ENCODE measurements around the gene ANKMY1. TPM values are rescaled to one million over a fixed set of nuclear protein-coding genes. Genes with fewer than 3 reads are reported as not detected.

Gene ANKMY1
- total RNA-seq, 4 donors from 2014 or later, result 8.2 to 23.8 (median 17.1) TPM

DNA sequence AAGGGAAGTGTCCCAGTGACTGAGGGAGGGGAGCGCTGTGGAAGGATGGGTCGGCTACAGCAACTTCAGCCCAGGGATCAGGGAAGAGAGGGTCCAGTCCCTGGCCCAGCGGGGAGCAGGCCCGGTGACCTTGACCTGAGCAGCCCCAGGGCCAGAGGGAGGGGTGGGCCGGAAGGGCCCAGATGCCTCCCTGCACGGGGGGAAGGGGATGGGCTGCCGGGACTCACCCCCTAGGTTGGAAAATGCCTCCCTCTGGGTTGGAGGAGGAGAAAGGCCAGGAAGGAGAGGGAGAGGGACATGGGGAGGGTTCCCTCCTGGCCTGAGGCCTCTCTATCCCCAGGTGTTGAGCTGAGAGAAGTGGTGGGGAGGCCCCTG is 102.5 kb downstream of the ANKMY1 start:
- DNase-seq, result no peak
- Histone ChIP-seq H3K9me3 (no peaks in the 10 kb centered on the region), H3K4me1 (peaks cover 61 to 87% (median 80%) of the 10 kb centered on the region in 3 donors), H3K27ac (peak overlapping the region; percentile 63 to 85 (median 74)), H3K27me3 (peaks cover 0 to 69% (median 0%) of the 10 kb centered on the region in 4 donors), H3K4me3 (peak overlapping the region in 3 of 4 donors; percentile 21 to 60 (median 47)), H3K36me3 (peaks cover 0 to 18% (median 0%) of the 10 kb centered on the region in 3 donors)
- TF ChIP-seq, protein P1, sequence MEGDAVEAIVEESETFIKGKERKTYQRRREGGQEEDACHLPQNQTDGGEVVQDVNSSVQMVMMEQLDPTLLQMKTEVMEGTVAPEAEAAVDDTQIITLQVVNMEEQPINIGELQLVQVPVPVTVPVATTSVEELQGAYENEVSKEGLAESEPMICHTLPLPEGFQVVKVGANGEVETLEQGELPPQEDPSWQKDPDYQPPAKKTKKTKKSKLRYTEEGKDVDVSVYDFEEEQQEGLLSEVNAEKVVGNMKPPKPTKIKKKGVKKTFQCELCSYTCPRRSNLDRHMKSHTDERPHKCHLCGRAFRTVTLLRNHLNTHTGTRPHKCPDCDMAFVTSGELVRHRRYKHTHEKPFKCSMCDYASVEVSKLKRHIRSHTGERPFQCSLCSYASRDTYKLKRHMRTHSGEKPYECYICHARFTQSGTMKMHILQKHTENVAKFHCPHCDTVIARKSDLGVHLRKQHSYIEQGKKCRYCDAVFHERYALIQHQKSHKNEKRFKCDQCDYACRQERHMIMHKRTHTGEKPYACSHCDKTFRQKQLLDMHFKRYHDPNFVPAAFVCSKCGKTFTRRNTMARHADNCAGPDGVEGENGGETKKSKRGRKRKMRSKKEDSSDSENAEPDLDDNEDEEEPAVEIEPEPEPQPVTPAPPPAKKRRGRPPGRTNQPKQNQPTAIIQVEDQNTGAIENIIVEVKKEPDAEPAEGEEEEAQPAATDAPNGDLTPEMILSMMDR (IDR thresholded peaks at IDR 0.05), result no peak
- TF ChIP-seq POLR2A (IDR thresholded peaks at IDR 0.05), result no peak
- WGBS, 2 donors, result 57% methylated on average over 3 of the region's 7 CpGs; no CpG with 5 or more reads in 1 of the 2 donors
- intact Hi-C loops (cut with DNase I), result no loop called here

DNA sequence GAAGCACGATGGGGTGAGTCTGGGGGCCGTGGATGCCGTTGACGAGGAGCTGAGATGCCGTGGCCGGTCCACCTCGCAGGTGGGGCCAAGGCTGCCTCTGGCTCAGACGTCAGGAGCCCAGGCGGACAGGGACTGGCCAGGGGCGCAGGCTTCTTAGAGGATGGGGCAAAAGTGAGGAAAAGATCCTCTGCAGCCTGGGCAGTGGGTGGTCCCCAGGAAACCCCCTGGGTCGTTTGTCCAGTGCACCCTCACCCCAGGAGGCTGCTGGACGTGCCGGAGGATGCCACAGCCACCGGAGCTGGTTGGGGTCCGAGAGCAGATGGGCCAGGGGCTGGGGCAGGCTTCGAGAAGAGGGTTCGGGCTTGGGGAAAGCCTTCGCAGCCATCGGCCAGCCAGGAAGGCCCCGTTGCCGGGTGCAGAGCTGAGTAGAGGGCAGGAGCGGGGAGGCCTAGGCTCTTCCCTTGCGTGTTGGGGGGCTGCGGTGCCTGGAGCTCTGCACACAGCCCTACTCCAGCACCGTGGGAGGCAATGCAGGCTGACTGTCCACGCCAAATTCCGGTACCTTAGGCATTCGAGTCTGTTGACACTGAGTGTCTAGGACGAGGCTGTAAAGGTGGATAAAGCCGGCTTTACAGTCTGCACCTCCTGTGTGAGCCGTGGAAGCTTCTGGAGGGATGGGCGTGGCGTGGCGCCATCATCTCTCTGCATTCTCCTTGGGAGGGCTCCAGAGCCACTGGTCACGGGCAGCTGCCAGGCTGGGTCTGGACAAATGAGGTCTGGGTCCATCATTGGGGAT is 103.5 kb downstream of the ANKMY1 start:
- no peak for DNase-seq
- WGBS, 2 donors, result 12 to 34% methylated on average over 10 to 15 of the region's 35 CpGs
- no peaks in the 10 kb centered on the region for H3K9me3 ChIP-seq
- TF ChIP-seq, protein P1 (IDR thresholded peaks at IDR 0.05), result no peak
- no peak for TF ChIP-seq POLR2A (IDR thresholded peaks at IDR 0.05)
- peak overlapping the region; percentile 28 to 84 (median 66) for H3K4me3 ChIP-seq
- peak overlapping the region; percentile 29 to 85 (median 42) for H3K27ac ChIP-seq
- peaks cover 64 to 97% (median 80%) of the 10 kb centered on the region in 3 donors for H3K4me1 ChIP-seq
- peaks cover 0 to 9% (median 0%) of the 10 kb centered on the region in 3 donors for H3K36me3 ChIP-seq
- peaks cover 0 to 73% (median 0%) of the 10 kb centered on the region in 4 donors for H3K27me3 ChIP-seq
- intact Hi-C loops (cut with DNase I), result no loop called here

DNA sequence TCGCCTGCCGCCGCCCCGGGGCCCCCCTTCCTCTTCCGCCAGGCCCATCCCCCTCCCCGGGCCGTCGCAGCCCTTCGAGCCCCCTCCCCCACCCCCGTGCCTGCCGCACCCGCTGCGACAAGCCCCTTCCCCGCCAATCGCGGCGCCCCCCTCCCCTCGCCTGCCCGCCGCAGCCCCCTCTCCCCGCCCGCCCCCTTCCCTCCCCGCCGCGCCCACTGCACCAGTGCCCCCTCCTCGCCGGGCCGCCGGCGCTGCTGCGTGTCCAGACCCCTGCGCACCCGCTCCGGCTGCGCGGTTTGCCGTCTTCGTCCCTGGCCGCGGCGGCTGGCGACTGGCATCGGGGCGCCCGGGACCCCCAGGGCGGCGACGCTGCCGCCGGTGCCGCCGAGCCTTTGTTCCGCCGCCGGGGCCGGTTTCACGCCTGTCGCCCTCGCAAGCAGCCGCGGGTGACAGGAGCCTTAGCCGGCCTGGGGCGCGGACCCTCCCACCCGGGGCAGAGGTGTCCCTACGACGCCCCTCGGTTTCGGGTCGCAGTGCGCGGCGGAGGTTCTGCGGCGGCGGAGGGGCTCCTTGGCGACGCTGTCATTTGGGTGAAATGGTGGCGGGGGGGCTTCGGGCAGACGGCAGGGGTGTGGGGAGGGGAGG is 104.2 kb downstream of the ANKMY1 start:
- no peak for DNase-seq
- peaks cover 71 to 97% (median 76%) of the 10 kb centered on the region in 3 donors for H3K4me1 ChIP-seq
- WGBS, 2 donors, result no CpG with 5 or more reads among the region's 81 CpGs
- H3K36me3 ChIP-seq, result peaks cover 0 to 1% (median 0%) of the 10 kb centered on the region in 3 donors
- H3K9me3 ChIP-seq, result no peaks in the 10 kb centered on the region
- intact Hi-C loops (cut with DNase I), result no loop called here
- TF ChIP-seq POLR2A (IDR thresholded peaks at IDR 0.05), result no peak
- TF ChIP-seq, protein P1 (IDR thresholded peaks at IDR 0.05), result no peak
- peak overlapping the region; percentile 29 to 85 (median 42) for H3K27ac ChIP-seq
- peak overlapping the region; percentile 28 to 84 (median 66) for H3K4me3 ChIP-seq
- H3K27me3 ChIP-seq, result peaks cover 0 to 73% (median 0%) of the 10 kb centered on the region in 4 donors

DNA sequence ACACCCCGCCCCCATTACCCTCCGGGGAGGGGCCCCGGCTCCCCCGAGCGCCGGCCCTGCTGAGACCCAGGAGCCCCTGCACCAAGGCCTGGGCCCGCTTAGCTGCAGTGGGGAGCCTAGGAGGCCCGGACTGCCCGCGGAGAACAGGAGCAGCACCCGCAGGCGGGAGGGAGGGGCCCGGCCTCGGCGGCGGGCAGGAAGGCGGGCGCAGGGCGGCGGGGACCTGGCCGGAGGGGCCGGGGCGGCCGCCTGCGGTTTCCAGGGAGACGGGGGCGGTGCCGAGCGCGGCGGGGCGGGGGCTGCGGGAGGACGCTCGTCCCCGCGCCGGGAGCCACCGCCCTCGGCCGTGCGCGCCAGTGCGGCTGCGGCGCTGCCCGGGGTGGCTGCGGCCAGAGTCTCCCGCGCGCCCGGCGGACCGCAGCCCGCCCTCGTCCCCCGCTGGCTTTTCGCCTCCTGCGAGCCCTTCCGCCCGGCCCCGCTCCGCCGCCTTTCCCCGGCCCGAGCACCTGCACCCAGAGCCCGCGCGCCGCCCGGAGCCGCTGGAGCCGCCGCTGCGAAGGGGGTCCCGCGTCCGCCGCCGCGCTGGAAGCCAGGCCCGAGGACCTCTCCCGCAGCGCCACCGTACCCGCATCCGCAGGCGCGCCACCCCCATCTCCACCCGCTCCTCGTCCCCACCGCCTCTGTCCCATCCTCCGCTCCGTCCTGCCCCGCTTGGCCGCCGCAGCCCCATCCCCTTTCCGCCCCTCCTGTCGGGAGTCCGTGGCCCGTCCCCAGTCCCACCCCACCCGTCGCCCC is 105.1 kb downstream of the ANKMY1 start:
- H3K36me3 ChIP-seq, result no peaks in the 10 kb centered on the region
- H3K27ac ChIP-seq, result peak overlapping the region; percentile 82 to 91 (median 87)
- peak overlapping the region; percentile 57 to 84 (median 66) for H3K4me3 ChIP-seq
- peaks cover 0 to 73% (median 0%) of the 10 kb centered on the region in 4 donors for H3K27me3 ChIP-seq
- no CpG with 5 or more reads among the region's 103 CpGs for WGBS, 2 donors
- TF ChIP-seq, protein P1 (IDR thresholded peaks at IDR 0.05), result no peak
- peak in 1 of 4 donors; percentile 41 for TF ChIP-seq POLR2A (IDR thresholded peaks at IDR 0.05)
- no peaks in the 10 kb centered on the region for H3K9me3 ChIP-seq
- intact Hi-C loops (cut with DNase I), result no loop called here
- no peak for DNase-seq
- H3K4me1 ChIP-seq, result peaks cover 72 to 97% (median 77%) of the 10 kb centered on the region in 3 donors
